ENCODE results near the gene MGMT.

MGMT gene

DNA sequence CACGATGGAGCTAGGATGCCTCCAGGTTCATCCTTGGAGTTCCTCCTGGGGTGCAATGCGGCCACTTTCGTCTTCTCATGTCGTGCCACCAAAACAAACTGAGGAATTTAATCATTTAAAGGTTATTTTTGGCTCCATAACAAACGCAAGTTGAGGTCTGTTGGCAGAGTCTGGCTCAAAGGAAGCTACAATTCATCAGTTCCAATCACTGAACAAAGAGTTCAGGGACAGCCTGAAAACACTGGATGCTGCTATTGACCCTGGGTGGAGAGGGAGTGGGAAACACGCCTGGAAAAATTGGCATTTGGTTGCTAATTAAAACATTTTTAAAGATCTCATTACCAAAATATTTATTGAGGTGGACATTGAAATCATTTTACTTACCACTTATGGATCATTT, 11.4 kb upstream of the MGMT start:
- no peak for DNase-seq (ENCODE audit: low read depth)

DNA sequence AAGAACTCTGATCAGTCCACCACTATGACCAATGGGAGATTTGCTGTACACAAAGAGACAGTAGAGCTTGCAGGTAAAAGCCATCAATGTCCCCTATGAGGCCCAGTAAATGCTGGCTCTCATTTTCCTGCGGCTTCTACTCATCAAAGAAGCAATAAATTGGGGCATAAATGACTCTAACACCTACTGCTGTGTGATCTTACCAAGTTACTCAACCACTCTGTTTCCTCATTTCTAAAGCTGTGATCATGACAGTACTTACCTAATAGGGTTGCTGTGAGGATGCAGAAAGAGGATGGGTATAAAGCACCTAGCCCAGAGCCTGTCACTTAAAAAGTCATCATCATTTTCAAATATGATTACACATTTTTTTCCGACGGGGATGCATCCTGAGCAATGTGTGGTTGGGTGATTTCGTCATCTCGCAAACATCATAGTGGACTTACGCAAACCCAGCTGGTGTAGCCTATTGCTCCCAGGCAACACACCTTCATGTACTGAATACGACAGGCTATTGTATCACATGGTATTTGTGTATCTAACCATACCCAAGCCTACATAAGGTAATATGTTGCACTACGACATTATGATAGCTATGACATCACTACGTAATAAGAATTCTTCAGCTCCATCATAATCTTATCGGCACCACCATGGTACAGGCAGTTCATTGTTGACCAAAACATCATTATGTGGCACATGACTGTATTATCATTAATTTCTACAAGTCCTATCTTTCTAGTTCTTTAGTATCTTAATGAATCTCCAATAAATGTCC, 7.1 kb upstream of the MGMT start:
- no peak for DNase-seq (ENCODE audit: low read depth)

DNA sequence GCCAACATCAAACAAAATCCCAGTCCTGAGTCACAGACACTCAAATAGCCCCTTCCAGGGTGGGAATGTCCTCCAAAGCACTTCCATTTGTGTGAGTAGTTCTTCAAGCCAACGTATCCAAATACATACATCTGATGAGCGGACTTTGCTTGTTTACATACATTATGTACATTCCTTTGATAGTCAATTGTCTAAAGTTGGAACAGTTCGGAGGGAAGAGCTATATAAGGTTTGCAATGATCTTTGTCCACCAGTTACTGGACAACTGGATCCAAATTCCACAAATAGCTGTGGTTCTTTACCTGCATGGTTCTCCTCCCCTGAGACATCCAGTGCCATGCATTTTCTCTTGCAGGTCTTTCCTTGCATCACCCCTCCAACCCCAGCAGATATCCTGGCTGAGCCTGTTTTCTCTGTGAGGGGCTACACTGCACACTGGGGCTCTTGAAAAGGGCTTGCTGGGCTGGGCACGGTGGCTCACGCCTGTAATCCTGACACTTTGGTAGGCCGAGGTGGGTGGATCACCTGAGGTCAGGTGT, 4.7 kb upstream of the MGMT start:
- no peak for DNase-seq (ENCODE audit: low read depth)

DNA sequence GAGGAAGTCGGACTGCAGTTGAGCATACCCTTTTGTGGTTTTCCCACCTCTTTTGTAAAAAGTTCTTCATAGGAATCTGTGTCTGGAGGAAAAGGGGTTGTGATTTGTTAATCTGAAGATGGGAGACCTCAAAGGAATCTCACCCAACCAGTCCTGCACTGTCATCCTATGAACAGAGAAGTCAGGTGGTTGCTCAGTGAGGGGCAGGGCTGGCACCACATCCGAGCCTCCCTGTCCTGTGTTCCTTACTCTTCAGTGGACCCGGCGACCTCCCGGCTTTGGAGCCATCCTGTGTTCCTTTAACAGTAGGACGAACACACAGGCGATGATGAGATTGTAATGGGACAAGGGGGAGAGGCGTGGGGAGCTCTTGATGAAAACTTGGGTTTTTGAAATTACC, 2.8 kb upstream of the MGMT start:
- DNase-seq (ENCODE audit: low read depth): no peak

DNA sequence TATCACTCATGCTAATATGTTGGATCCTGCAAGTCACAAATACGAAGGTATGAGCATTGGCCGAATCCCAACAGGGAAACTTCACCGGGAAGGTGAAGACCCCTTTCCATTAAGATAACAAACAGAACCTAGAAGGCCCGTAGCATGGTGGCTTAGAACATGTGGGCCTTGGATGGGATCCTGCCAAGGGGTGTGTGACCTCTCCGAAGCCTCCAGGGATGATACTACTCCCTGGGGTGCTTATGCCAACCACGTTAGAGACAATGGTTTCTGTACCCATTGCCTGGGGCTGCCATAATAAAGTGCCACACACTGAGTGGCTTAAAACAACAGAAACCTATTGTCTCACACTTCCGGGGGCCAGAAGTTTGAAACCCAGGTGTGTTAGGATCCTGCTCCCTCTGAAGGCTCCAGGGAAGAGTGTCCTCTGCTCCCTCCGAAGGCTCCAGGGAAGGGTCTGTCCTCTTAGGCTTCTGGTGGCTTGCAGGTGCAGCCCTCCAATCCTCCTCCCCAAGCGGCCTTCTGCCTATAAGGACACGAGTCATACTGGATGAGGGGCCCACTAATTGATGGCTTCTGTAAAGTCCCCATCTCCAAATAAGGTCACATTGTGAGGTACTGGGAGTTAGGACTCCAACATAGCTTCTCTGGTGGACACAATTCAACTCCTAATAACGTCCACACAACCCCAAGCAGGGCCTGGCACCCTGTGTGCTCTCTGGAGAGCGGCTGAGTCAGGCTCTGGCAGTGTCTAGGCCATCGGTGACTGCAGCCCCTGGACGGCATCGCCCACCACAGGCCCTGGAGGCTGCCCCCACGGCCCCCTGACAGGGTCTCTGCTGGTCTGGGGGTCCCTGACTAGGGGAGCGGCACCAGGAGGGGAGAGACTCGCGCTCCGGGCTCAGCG, 992 bp upstream of the MGMT start:
- DNase-seq (ENCODE audit: low read depth): no peak

DNA sequence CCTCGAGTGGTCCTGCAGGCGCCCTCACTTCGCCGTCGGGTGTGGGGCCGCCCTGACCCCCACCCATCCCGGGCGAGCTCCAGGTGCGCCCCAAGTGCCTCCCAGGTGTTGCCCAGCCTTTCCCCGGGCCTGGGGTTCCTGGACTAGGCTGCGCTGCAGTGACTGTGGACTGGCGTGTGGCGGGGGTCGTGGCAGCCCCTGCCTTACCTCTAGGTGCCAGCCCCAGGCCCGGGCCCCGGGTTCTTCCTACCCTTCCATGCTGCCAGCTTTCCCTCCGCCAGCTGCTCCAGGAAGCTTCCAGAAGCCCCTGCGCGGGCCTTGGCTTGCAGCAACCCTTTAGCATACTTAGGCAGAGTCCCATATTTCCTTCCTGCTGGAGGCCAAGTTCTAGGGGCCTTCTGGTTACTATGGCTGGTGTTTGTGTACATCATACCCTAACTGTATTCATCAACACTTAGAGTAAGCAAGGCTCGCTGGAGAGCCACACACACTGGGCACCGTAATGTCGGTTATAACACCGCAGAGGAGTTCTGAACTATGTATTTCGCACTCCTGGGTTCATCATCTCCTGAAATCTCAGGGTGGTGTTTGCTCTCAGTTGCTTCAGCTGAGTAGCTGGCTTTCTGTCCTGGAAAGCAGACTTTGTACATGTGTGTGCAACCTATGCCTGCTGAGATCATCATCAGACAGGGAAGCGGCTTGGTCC, 471 bp downstream of the MGMT start:
- no peak for DNase-seq (ENCODE audit: low read depth)

DNA sequence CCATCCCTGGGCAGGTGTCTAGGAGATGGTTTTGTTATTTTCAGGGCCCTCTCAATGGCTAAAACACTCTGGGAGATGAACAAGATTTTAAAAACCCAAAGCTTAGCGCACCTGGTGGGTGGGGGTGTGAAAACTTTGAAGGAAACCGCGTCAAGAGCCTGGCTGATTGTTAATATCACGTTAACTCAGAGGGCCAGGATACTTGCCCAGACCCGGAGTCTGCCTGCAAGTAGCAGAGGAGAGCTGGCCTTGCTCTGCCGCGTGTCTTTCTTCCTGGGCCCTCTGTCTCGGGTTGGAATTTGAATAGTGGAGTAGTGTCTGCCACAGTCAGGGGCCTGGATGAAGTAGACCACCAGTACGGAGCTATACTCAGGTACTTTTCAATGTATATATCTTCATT, 1.1 kb downstream of the MGMT start:
- DNase-seq (ENCODE audit: low read depth): no peak

DNA sequence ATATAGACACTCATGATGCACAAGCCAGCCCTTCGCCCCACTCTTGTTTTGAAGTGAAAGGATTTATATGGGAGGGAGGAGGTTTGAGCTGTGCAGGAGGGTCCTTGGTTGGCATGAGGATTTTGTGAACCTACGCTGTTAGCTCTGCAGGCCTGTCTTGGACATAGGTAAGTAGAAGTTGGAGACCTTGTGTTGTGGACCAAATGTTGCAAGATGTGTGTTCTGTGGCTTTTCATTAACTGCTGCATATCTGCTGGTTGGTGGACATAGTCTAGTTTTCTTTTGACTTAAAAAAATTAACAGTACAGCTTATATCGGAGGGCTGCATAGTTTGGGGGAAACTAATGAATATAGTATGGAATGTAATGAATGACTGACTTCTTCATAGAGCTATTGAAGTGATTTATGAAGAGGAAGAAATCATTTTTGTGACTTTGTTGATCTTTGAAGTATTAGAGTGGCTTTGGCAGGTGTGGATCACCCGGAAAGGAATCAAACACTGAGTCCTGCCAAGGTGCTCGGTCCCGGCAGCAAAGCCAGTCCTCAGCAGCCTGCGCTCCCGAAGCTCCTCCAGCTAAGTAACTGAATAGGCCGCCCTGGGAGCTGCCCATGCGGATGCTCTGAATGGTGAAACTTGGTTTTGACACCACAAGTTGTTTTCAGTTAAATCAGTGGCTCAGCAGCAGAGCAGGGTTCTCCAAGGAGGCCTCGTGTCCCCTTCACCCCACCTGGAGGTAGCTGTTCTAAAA, 3.2 kb downstream of the MGMT start:
- no peak for DNase-seq (ENCODE audit: low read depth)

DNA sequence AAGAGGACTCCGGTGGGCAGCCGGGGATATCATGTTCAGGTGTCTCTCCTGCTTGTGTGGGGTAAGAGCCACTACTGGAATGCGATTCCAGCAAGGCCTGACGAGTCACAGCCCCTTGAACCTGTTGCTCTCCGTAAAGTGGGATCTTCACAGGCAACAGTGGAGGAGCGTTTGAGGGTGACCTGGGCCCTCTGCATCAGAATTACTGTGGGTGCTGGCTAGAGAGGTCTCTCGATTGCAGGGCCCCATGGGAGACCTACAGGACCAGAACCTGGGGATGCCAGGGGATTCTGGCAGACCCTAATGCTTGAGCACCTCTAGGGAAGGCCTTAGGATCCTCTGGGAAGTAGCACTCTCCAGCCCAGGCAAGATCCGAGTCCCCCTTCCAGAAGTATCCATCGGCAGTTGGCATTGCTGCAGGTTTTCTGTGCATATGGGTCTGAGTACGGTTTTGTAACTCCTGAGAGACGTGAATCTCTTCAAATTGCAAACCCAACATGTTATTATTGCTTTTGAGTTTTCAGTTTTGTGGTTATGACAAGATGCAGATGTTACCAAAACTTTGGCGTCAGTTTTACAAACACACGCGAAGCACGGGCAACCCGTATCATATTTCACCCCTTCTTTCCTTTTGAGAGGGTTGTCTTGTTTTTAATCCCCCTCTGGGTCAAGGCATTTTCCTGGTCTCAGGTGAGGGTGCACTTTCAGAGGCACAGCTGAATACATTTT, 4.6 kb downstream of the MGMT start:
- no peak for DNase-seq (ENCODE audit: low read depth)

DNA sequence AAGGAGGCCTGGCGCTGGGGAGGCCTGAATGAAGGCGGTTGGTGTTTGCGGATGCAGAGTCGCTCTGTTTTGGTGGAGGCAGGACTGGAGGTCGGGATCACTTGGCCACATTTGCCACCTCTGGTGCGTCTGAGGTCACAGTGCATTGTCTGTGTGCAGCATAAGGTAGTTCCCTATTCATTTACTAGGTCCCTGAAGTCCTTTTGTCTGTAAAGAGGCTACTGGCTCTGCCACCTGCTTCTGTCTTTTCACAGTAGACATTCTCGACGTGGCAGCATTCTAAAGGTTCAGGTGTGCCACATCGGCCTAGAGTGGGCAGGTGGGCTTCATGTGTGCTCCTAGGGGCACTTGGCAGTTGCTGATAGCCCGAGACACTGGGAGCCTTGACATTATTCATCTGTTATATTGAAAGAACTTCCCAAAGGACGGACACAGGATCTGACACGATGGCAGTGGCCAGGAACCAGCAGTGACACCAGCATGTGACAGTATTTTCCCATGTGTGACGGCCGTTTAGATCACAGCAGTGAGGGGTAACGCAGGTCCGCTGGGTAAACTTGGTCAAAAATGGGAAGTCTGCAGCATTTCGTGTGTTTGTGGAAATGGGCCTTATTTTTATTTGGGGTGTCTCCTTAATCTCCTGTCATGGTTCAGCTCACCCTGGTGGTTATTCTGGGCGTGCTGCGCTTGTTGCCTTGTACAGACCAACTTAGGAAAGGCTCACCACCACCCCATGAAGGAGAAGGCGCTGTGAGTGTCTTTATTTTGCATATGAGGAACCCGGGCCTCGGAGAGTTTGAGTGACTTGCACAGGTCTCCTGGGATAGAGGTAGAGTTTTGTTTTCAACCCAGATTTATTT, 5.9 kb downstream of the MGMT start:
- no peak for DNase-seq (ENCODE audit: low read depth)

DNA sequence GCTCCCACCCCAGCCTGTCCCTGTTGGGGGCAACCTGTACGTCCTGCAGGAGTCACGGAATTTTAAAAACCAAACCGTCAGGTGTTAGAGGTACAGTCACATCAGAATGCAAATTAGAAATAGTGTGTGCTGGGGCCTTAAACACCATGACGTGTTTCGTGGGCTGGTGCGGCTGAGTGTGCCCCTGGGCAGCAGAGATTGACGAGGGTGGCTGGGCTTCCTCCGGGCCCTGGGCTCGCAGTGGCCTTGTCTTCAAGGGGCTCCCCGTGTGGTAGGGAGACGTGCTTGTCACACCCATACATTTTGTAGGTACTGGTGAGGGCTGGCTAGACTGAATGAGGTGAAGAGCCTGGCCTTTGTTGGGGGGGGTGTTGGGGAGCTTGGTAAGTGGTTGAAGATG, 7.6 kb downstream of the MGMT start:
- DNase-seq (ENCODE audit: low read depth): no peak

DNA sequence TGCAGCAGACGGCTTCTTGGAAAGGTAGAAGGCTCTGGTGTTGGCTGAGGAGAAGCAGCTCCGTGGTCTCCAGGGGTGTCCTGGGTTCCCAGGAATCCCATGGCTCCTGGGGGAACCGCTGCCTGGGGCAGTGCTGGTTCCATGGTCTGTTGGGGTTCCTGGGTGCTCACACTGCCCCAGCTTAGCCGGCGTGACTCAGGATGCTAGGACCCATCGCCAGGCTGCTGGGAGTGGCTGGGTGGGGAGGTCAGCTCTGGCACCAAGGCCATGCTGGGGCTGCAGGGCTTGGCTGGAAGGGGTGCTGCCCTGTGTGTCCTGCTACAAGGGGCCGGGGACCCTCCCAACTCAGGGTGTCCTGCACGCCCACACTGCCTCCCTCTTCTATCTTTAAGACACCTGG, 9.4 kb downstream of the MGMT start:
- DNase-seq (ENCODE audit: low read depth): no peak

DNA sequence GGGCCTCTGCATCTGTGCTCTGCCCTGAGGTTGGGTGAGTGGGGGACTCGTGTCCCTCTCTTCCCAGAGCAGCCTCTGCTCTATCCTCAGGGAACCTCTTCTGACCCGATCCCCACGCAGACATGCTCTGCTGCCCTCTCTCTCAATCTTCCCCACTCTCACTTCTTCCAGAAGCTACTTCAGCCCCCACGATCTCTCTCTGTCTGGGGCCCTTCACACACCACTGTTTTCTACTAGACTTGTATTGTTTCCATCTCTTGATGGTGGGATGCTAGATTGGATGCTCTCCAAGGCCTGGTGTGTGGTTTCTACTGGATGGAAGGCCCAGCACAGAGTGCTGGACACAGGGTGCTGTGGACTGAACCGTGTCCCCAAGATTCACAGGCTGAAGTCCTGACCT, 10.0 kb downstream of the MGMT start:
- no peak for DNase-seq (ENCODE audit: low read depth)

DNA sequence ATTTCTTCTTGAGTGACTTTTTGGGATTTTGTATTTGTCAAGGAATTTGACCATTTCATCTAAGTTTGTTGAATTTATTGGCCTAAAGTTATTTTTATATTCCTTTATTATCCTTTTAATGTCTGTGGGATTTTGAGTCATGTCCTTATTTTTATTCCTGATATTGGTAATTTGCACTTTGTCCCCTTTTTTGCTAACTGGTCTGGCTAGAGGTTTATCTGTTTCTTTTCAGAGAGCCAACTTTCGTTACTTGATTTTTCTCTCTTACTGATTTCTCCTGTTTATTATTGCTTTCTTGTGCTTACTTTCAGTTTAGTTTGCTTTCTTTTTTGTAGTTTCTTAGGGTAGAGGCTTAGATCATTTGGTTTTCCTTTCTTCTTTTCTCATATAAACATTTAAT, 14.6 kb downstream of the MGMT start:
- no peak for DNase-seq (ENCODE audit: low read depth)

DNA sequence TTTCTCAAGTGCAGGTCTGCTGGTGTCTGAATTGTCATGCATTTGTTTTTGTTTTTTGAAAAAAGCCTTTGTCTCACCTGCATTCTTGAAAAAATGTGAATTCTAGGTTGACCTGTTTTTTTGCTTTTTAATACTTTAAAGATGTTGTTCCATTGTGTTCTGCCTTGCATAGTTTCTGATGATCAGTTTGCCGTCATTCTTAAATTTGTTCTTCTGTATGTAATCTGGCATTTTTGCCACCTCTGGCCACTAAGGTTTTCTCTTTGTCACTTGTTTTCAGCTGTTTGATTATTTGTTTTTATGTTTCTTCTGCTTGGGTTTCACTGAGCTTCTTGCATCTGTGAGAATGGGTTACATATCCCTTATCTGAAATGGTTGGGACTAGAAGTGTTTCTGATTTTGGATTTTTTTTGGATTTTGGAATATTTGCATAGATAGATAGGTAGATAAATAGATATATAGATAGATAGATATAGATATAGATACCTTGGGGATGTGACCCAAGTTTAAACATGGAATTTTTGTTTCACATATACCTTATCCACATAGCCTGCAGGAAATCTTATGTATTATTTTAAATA, 16.5 kb downstream of the MGMT start:
- no peak for DNase-seq (ENCODE audit: low read depth)

DNA sequence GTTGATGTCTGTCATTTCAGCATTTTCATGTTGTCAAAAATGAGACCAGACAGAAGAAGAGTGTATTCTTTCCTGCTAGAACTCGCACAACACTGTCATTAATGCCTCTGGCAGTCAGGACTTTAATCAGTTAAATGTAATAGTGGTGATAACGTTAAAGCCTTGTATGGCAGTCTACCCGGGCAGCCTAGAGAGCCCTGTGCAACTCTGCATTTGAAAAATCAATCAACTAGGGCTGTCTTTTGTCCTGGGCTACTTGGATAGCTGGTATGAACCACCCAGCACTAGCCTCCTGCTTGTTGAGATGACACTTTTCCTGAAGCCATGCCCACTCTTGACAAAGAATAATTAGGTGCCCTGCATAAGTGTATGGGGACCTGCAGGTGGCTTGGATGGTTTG, 19.8 kb downstream of the MGMT start:
- DNase-seq (ENCODE audit: low read depth): no peak

DNA sequence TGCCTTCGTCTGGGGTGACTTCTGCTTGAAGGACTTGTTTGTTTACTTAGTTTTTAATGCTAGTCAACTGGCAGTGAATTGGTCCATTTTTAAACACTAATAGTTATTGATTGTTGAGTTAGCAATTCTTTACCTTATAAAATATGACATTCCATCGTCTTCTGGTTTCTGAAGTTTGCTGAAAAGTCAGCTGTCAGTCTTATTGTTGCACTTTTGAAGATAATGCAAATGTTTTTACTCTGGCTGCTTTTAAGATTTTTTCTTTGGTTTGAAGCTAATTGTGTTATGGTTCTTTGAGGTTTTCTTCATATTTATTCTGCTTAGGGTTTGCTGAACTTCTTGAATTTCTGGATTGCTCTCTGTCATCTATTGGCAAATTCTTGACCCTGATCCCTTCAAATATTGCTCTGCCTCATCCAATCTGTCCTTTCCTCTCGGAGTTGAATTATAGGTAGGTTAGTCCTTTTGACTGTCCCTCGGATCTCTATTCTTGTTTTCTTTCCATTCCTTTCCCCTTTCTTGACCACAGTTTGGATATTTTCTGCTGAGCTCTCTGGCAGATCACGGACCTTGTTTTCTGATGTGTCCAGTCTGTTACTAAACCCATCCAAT, 24.2 kb downstream of the MGMT start:
- DNase-seq (ENCODE audit: low read depth): no peak

DNA sequence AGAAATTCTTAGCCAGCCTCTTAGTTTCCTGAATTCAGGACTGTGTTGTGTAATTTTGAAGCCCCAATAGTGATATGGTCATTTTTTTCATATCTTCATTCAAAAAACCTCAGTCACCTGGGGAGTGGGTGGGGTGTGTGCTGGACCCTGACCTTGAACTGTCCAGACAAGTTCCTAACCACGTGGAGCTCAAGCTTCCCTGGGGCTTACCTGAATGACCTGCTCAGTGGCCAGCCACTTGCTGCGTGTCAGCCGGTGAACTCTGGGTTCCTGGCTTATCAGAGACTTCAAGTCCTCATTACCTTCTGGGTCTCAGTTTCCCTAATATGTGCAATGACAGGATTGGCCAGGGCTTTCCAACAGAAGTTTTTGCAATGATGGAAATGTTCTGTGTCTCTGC, 27.1 kb downstream of the MGMT start:
- DNase-seq (ENCODE audit: low read depth): no peak

DNA sequence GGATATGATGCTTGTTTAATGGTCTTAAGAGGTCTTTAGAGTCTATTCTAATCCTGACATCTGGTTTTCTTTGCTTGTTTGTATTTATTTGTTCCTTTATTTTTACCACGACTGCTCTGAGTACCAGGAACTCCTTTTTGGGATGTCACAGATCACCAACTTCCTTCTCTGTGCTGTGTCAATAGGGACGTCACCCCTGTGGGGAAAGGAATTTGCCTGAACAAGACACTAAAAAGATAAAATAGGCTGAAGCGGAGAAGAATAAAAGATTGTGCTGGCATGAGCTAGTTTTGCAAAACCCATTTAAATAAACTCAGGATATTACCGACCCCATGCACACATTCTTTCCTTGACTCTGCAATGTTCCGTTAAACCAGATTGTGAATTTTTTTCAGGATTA, 27.7 kb downstream of the MGMT start:
- no peak for DNase-seq (ENCODE audit: low read depth)
